ENCODE data around the gene FRY.

- TF ChIP-seq TARDBP (IDR thresholded peaks at IDR 0.05) (no peak), BHLHE40 (IDR thresholded peaks at IDR 0.05; ENCODE audit: borderline replicate concordance) (no peak)
Observed at GRCh38 chr13:32059511-32059984, 28.0 kb downstream of the FRY start.
